ENCODE data around the gene ADARB1.

DNA sequence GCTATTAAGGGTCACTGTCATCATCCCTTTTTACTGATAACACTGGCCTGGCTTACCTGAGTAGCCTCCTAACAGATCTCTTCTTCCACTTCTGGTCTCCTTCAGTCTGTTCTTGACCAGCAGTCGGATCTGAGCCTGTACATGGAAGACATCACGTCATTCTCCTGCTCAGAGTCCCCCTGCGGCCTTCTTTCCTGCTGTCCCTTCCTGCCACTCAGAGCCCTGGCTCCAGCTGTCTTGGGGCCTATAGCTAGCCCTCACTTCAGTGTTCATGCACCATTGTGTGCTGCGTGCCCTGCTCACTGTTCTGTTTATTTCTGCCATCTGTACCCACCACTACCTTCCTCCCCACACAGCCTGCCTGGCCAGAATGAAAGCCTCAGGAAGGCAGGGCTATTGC, 8.4 kb downstream of the ADARB1 start:
- no peak for TF ChIP-seq CTCF (IDR thresholded peaks at IDR 0.05; ENCODE audit: borderline replicate concordance, extremely low read depth, low read length, poor library complexity, severe bottlenecking)
- no peak for TF ChIP-seq EZH2 (IDR thresholded peaks at IDR 0.05; ENCODE audit: borderline replicate concordance, low read depth, low read length, severe bottlenecking)
